ENCODE measurements around the gene GCG. TPM values are rescaled to one million over a fixed set of nuclear protein-coding genes. Genes with fewer than 3 reads are reported as not detected.

Gene GCG
- total RNA-seq, 1 donor from 2014 or later = not detected

DNA sequence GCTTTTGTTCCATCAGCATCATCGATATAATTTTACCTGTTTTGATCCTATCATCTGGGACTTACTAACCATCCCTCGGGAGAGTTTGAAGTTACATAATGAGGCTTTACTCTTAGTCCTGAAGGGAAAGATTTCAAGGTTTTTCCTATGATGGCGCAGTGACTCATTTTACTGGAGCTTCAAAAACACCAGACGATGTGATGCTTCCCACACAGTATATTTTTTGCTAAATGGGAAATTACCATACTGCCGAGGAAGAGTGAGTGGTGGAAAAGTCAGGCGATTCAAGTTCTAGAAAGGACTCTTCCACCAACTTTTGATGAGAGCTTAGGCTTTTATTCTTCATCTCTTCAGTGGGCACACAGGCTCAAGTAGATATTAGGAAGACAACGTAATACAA lies 44.6 kb upstream of the GCG start:
- intact Hi-C loops (cut with DNase I) = no loop called here
- TF ChIP-seq, protein P1, sequence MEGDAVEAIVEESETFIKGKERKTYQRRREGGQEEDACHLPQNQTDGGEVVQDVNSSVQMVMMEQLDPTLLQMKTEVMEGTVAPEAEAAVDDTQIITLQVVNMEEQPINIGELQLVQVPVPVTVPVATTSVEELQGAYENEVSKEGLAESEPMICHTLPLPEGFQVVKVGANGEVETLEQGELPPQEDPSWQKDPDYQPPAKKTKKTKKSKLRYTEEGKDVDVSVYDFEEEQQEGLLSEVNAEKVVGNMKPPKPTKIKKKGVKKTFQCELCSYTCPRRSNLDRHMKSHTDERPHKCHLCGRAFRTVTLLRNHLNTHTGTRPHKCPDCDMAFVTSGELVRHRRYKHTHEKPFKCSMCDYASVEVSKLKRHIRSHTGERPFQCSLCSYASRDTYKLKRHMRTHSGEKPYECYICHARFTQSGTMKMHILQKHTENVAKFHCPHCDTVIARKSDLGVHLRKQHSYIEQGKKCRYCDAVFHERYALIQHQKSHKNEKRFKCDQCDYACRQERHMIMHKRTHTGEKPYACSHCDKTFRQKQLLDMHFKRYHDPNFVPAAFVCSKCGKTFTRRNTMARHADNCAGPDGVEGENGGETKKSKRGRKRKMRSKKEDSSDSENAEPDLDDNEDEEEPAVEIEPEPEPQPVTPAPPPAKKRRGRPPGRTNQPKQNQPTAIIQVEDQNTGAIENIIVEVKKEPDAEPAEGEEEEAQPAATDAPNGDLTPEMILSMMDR (IDR thresholded peaks at IDR 0.05) = no peak
- H3K36me3 ChIP-seq = no peaks in the 10 kb centered on the region
- H3K27ac ChIP-seq = no peak overlapping the region
- H3K9me3 ChIP-seq = no peaks in the 10 kb centered on the region
- DNase-seq (no peak), ATAC-seq (no peak)
- H3K4me1 ChIP-seq = no peaks in the 10 kb centered on the region
- H3K4me3 ChIP-seq = no peak overlapping the region
- H3K27me3 ChIP-seq (ENCODE audit: low read depth) = no peaks in the 10 kb centered on the region

DNA sequence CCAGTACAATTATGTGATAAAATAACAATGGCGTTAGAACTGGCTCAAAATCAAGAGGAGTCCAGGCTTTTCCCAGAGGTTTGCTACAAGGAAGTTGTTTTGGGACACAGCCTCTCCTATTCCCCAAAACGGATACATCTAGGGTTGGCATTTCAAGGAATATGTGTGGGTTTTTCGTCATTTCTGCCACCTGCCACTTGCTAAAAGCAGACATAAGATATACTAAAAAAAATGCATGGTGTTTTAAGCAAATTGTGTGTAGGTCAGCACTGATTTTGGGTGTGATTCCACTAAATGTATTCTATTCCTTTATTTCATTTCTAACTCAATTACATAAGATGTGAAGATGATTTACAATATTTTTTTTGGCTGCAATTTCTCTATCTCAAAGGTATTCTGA lies 36.4 kb upstream of the GCG start:
- ATAC-seq (no peak), DNase-seq (no peak)
- Histone ChIP-seq H3K27me3 (ENCODE audit: low read depth) (no peaks in the 10 kb centered on the region), H3K4me3 (no peak overlapping the region), H3K27ac (no peak overlapping the region), H3K36me3 (no peaks in the 10 kb centered on the region), H3K9me3 (no peaks in the 10 kb centered on the region), H3K4me1 (no peaks in the 10 kb centered on the region)
- intact Hi-C loops (cut with DNase I) = no loop called here
- TF ChIP-seq, protein P1 (IDR thresholded peaks at IDR 0.05) = no peak

DNA sequence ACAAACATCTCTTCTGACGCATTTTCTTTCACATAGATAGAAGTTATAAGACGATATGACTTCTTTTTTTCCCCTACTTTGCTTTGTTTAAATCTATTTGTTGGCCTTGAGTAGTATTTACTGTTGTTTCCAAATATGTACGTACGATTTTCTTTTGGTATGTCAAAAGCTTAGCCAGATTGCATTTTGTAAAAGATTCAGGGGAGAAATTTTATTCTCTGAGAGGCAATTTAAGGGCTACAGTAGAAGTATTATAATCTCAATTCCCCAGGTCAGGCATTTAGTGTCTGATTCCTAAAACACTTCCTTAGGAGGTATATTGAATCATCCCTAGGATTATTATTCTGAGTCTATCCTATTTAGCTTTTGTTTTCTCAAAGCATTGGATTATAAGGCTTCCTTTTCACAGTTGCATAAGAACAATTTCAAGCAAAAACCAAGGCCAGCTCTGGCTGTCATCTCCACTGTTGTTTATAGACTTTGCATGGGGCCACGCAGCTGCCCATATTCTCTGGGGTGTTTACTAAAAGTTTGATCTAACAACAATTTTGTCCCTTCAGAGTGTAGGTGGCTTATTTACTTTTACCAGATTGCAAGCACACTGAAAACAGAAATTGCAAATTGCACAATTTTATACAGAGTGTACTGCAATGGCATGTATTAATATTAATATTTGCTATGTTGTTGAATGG lies 33.6 kb upstream of the GCG start:
- Histone ChIP-seq H3K27ac (no peak overlapping the region), H3K27me3 (ENCODE audit: low read depth) (no peaks in the 10 kb centered on the region), H3K9me3 (no peaks in the 10 kb centered on the region), H3K4me1 (no peaks in the 10 kb centered on the region), H3K4me3 (no peak overlapping the region), H3K36me3 (no peaks in the 10 kb centered on the region)
- DNase-seq = no peak
- ATAC-seq = no peak
- TF ChIP-seq, protein P1 (IDR thresholded peaks at IDR 0.05) = no peak
- intact Hi-C loops (cut with DNase I) = no loop called here

DNA sequence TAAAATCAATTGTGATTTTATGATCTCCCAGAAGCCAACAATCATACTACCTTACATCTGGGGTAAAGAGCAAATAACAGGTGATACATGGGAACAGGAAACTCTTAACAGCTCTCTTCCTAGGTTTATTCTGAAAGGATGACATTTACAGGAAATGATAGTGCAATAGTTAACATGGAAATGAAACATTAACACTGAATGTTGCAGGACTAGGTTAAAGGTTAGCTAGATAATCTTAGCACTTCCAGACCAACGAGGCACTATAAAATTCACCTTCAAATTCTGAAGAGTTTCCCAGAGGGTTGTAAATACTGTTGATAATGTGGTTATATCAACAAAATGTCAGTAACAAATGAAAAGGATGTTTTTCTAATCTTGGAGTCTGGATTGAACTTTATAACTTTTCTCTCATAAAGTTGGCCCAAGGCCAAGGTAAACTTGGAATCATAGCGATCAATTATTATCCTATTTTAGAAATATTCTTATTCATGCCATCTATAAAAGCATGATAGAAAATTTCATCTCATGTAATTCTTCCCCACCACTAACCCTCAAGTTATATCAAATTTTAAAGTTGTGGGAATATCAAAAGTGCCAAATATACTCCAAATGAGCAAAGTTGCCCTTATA lies 32.9 kb upstream of the GCG start:
- TF ChIP-seq, protein P1 (IDR thresholded peaks at IDR 0.05) = no peak
- no peaks in the 10 kb centered on the region for H3K36me3 ChIP-seq
- ATAC-seq = no peak

DNA sequence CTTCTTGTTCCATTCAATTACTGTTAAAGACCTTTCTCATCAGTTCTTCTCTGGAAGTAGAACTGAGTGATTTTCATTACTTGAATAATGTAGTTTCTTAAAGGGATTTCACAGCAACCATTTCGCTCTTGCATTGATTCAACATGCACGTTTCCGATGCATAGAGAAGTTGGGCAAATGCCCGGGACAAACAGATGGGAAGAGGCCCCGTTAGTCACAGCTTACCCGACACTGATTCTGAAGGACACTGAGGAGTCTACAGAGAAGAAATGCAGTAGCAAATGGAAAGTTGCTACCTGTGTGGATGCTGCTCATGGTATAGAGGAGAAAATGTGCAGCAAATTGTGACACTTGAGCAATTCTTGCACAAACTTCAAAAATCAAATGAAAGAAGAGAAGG lies 32.3 kb upstream of the GCG start:
- H3K27me3 ChIP-seq (ENCODE audit: low read depth) = no peaks in the 10 kb centered on the region
- TF ChIP-seq, protein P1 (IDR thresholded peaks at IDR 0.05) = no peak
- no peaks in the 10 kb centered on the region for H3K9me3 ChIP-seq
- DNase-seq (no peak), ATAC-seq (no peak)
- H3K4me1 ChIP-seq = no peaks in the 10 kb centered on the region
- H3K27ac ChIP-seq = no peak overlapping the region
- intact Hi-C loops (cut with DNase I) = no loop called here
- H3K36me3 ChIP-seq = no peaks in the 10 kb centered on the region
- H3K4me3 ChIP-seq = no peak overlapping the region

More for the DNA sequence above, 32.9 kb upstream of the GCG start:
- no peak overlapping the region for H3K4me3 ChIP-seq
- H3K27me3 ChIP-seq (ENCODE audit: low read depth) = no peaks in the 10 kb centered on the region
- H3K9me3 ChIP-seq = no peaks in the 10 kb centered on the region
- H3K4me1 ChIP-seq = no peaks in the 10 kb centered on the region
- no peak for DNase-seq
- H3K27ac ChIP-seq = no peak overlapping the region
- intact Hi-C loops (cut with DNase I) = no loop called here
